Stimulated activated CD8-positive, alpha-beta memory T cell treated with anti-CD3 and anti-CD28 coated beads, Interleukin-7, amount 100 ng/mL, for 48 hours (primary cell): ENCODE data around the gene KCNC3.

ENCODE experiments used
- DNase-seq, 2 donors: peaks; one replicate each; pipeline ENCODE4 v3.0.0-alpha.2; 2020; ENCODE audit warnings: low read depth in 1 of 2; ENCODE audit errors: extremely low read depth in 1 of 2

KCNC3 gene

DNA sequence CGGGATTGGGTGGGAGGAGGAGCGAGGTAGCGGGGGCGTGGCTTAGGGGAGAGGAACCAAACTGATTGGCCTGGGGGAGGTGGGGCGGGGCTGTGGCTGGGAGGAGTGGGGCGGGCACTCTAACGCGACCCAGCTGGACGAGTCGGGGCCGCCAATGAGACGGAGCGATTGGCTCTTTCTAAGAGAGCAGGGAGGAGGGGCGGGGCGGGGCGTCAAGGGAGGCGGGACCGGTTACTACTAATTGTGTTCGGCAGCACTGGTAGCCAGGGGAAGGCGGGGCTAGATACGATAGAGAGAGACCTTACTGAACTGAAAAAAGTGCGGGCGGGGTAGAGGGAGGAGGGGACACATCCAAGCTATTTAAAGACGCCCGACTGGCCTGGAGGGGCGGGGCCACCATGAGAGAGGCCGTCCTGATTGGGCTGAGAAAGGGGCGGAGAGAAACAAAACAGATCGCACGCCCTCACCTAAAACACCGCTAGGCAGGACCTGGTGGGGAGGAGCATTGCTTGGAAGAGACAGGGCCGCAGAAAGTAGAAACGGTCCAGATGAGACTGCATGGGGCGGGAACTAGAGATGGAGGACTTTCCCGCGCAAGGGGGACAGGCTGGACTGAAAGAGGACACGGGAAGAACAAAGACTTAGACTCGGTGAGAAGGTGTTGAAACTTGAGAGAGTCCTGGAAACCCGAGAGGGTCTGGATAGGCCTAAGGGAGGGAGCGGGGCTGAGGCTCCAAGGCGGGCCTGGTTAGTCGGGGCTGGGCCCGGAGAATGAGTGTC lies at the start of gene KCNC3:
TSS of gene KCNC3 (minus strand) at position 232 of the 780 bp plus-strand sequence. CDS start 295 bp downstream, outside the sequence.
- DNase-seq, result peak; percentile 80 to 100

DNA sequence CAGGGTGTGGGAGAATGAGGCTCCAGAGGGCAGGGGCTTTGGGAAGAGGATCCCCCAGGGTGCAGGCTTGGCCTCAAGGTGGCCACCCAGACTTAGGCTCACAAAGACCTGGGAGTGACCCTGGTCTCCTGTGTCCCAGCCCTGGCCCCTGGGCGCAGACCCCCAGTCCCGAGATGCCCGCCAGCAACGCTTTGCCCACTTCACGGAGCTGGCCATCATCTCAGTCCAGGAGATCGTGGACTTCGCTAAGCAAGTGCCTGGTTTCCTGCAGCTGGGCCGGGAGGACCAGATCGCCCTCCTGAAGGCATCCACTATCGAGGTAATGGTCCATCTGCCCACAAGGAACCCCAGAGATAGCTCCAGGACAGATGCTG lies 49.7 kb upstream of the KCNC3 start:
- no peak for DNase-seq

DNA sequence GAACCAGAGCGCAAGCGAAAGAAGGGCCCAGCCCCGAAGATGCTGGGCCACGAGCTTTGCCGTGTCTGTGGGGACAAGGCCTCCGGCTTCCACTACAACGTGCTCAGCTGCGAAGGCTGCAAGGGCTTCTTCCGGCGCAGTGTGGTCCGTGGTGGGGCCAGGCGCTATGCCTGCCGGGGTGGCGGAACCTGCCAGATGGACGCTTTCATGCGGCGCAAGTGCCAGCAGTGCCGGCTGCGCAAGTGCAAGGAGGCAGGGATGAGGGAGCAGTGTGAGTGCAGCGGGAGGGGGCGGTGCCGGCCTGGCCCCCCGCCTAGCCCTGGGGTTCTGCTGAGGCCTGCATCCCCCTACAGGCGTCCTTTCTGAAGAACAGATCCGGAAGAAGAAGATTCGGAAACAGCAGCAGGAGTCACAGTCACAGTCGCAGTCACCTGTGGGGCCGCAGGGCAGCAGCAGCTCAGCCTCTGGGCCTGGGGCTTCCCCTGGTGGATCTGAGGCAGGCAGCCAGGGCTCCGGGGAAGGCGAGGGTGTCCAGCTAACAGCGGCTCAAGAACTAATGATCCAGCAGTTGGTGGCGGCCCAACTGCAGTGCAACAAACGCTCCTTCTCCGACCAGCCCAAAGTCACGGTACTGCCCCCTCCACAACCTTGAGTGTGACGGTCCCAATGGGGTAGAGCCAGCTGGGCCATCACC lies 49.1 kb upstream of the KCNC3 start:
- DNase-seq, result no peak

DNA sequence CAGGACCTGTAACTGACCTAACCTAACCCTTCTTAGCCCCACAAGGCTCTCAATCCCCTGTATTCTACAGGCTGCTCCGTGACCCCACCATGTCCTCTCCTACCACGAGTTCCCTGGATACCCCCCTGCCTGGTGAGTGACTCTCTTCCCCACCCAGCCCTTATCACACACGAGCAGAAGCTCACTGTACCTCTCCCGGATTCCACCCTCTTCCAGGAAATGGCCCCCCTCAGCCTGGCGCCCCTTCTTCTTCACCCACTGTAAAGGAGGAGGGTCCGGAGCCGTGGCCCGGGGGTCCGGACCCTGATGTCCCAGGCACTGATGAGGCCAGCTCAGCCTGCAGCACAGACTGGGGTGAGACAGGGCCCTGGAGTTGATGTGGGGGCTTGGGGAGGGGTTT lies 48.3 kb upstream of the KCNC3 start:
- no peak for DNase-seq

DNA sequence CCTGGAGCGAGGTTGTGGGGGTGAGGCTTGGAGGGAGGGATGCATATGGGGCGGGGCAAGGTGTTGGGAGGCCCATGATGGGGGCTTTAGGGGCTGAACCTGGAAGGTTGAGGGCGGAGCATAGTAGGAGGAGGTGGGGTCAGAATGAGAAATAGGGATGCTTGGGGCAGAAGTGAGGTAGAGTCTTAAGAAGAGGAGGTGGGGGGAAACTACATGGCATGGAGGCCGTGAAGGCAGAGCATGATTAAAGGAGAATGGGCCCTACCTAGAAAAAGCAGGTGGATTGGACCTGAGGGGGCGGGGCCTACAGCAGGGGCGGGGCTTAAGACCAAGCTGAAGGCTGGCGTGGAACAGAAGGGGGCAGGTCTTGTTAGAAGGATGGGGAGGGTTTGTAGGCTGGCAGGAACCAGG lies 47.9 kb upstream of the KCNC3 start:
- peak in 1 of 2 donors; percentile 40 for DNase-seq

DNA sequence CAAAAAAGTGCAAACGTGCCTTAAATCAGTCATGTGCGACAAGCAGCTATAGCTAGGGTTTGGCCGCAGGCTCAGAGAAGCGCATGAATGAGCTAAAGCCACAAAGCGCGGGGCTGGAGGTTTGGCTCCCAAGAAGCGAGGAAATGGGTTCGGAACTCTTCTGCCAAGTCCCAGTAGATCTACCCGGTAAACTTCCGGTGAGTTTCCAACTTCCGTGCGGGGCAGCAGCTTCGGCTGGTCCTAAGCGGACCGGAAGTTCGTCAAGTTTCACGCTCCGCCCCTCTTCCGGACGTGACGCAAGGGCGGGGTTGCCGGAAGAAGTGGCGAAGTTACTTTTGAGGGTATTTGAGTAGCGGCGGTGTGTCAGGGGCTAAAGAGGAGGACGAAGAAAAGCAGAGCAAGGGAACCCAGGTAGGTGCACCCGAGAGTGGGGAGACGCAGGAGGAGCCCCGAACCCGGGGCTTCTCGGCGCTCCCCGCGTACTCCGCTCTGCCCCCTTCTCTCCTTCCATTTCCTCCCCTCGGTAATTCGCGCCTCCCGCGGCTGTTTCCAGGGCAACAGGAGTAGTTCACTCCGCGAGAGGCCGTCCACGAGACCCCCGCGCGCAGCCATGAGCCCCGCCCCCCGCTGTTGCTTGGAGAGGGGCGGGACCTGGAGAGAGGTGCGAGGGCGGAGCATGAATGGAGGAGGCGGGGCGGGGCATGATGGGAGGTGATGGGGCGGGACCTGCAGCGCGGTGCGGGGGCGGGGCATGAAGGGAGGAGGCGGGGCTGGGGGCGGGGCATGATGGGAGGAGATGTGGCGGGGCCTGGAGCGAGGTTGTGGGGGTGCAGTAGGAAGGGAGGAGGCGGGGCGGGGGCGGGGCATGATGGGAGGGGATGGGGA lies 47.2 kb upstream of the KCNC3 start, which contains the start of gene NR1H2:
TSS of gene NR1H2 (plus strand) at position 292 of the 885 bp plus-strand sequence. CDS start 1,149 bp downstream, outside the sequence.
- peak; percentile 87 to 88 for DNase-seq

DNA sequence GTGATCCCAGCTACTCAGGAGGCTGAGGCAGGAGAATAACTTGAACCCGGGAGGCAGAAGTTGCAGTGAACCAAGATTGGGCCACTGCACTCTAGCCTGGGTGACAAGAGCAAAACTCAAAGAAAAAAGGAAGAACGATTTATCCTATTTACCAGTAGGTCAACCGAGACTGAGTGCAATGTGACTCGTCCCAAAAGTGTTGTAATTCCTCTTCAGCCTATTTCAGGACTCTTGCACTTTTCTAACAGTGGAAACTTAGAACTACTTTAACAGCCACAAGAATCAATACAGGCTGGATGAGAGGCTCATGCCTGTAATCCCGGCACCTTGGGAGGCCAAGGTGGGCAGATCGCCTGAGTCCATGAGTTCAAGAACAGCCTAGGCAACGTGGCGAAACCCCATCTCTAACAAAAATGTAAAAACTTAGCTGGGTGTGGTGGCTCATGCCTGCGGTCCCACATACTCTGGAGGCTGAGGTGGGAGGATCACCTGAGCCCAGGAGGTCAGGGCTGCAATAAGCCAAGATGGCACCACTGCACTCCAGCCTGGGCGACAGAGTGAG lies 42.8 kb upstream of the KCNC3 start:
- no peak for DNase-seq

DNA sequence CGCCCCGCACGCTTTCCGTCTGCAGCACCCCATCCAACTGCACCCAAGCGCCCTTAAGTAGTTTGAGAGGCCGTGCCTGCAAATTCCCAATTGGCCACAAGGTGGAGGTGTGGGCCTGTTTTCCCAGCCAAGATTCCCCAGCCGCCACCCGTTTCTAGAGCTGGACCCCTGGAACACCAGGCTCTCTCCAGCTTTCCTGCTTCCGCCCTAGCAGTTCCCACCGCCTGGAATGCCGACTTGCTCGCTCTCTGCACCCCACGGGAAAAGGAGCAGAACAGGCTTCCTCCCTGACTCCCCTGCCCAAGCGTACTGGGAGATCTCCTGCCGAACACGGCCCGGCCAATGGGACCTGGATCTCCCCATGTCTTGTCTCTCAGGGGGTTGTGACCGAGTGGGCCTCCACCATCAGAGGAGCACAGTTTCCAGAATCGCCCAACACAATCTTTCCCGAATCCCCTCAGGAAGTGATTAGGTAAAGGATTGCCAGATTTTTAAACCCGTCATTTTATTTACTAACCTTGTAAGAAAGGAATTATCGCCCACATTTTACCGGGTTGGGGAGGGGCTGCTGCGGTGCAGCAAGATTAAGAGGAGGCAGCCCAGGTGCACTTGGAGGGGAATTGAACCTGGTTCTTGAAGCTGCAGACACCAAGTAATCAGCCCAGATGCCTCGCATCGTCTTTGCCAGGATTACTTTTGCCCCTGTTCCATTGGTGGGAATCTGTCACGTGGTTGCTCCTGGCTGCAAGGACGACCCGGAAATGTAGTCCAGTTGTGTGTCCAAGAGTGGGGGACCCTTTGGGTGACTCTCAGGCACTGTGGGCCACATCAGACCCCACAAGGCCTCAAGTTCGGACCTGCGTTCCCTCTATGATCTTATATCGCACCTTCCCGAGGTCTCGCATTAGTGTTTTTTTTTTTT lies 39.7 kb upstream of the KCNC3 start:
- DNase-seq, result peak in 1 of 2 donors; percentile 64

DNA sequence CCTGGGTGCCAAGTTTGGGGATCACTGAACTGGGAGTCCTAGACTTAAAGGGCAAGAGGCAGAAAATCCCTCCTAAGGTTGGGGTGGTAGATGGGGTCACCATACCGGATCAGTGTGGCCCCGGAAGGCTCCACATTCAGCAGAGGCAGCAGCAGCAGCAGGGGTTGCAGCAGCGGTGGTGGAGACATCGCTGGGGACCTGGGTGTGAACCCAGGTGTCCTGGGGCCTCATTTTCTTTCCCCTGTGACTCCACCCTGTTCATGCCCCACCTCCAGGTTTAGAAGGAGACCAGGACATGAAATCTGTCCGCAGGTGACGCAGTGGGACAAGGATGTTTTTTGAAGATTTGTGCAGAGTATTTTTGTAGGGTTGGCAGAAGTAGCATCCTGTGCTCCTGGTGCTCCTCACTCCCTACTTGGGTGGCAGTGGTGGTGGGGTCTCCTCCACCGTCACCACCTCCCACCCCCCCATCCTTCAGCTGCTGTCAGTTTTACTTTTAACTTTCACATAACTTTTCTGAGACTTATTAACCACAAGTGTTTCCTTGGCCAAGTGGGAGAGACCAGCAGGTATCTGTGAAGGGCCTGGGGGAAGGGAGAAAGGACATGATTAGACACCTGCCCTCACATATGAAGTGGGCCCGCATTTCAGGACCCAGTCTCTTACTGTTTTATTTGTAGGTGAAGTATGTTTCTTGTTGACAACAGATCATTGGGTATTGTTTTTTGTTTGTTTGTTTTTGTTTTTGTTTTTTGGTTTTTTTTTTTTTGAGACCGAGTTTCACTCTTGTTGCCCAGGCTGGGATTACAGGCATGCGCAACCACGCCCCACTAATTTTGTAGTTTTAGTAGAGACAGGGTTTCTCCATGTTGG lies 36.5 kb upstream of the KCNC3 start, which contains the start of gene NAPSA:
TSS of gene NAPSA (minus strand) at position 206 of the 873 bp plus-strand sequence. CDS start at position 188, 18 bp downstream.
- DNase-seq, result no peak

DNA sequence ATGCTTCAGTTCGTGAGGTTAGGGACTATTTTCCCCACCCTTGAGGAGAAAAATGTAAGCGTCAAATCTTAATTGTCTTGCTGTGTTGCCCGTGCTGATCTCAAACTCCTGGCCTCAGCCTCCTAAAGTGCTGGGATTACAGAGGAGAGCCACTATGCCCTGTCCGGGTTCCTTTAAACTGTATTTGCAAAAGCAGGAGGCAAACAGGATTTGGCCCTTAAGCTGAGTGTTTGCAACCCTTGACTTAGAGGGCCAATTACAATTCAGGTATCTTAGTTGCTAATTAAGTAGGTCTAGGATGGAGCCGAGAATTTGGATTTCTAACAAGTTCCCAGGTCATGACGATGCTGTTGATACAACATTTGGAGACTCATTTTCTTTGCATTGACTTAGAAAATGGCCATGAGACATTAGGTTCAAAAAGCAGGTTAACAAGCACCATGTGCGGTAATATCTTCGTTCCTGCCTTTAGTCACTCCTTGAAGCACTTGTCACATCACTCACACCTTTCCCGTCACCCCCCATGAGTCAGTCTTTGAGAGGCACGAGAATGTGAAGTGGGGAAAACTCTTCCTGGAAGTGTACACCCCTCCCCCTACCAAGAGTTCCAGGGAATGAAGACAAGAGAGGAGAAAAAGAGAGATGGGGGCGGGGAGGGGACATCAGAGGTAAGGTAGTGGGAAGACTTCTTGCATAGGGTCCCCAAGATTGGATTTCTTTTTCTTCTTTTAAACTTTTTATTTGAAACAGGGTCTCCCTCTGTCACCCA lies 33.7 kb upstream of the KCNC3 start:
- peak in 1 of 2 donors; percentile 74 for DNase-seq

DNA sequence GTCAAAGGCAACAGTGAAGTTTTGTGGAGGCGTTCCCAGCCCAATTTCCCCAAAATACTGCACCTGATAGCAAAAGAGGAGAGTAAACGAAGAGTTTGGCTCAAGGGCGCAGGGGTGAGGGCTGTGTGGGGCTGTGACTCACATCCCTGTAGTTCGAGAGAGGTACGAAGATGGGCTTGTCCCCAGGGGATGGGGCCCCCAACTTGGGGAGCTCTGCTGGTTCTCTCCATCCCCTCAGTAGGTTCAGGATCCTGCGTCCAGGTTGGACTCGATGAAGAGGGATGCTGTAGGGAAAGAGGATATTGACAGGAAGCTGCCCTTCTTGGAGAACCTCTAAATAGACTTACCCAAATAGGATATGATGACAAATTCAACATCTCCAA lies 32.8 kb upstream of the KCNC3 start:
- DNase-seq, result no peak

DNA sequence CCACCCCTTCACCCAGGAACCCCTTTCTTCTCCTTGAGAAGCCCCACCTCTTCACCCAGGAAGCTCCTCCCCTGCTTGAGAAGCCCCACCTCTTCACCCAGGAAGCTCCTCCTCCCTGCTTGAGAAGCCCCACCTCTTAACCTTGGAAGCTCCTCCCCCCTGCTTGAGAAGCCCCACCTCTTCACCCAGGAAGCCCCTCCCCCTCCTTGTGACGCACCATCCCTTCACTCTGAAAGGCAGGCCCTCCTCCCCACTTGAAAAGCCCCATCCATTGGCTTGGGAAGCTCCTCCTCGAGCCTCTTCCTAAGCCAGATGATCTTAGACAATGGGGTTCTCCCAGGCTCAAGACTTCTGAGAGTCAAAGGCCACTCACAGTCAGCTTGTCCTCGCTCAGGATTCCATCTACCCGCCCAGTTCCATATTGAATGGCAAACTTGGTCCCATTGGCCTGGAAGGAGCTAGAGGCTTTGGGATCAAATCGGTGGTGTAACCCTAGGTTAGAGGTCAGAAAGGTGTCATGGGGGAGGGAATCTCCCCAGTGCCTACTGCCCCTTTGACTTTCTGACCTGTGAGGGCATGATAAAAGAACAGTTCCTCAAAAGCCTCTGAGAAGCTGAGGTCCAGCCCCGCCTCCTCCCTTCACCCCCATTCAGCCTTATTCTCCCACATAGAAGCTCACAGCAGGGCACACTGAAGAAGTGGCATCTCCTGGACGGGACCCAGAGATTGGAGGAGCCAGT lies 32.3 kb upstream of the KCNC3 start:
- DNase-seq, result peak in 1 of 2 donors; percentile 36

DNA sequence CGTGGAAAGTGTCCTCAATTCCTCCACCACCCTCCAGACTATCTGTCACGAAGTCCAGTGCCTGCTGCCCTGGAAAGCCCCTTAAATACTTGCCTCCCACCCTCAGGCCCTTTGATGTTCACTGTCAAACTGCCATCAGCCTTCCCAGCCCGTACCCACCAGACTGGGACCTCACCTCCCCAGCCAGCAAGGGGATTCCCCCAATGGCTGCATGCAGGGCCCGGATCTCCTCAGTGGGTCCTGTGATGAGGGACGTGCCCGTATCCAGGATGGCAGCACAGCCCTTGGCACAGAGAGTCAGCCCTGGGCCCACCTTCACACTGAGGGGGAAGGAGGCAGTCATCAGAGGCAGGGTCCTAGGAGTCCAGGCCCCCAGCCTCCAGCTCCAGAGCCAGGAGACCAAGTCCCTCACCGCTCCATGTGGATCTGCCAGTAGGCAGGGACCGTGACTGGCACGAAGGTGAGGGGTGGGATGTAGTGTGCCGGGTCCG lies 30.2 kb upstream of the KCNC3 start:
- no peak for DNase-seq

DNA sequence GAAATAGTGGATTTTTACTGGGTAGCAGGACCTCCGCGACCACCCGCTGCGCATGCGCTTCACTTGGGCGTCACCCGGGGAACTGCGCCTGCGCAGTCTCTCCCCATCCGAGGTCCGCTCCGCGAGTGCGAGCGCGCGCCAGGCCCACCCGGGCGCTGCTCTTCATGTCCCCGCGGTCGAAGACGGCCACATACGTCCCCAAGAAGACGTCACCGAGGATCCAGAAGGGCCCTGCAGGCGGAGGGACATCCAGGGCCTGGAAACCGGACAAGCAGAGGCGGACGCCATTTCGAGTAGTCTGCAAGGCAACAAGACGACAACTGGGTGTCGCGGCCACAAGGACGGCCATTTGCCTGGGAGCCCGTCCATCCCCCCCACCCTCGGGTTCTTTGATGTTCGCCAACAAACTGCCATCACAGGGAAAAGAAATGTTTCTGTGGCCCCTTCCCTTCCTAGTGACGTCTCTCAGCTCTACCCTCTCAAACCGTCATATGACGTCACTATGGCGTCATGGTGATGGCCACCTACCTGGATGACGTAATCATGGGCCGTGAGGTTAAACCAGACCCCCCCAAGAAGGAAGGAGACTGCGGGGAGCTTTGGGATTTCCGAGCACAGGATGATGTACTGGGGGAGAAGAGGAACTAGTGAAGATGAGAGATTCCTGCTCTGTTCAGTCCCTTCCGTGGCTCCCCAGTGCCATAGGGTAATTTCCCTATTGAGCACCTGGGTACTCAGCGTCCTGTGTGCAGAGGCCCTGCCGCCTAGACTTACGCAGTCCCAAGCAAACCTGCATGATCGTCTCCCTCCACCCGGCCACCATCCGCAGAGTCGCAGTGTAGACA lies 29.5 kb upstream of the KCNC3 start:
- peak in 1 of 2 donors; percentile 54 for DNase-seq

DNA sequence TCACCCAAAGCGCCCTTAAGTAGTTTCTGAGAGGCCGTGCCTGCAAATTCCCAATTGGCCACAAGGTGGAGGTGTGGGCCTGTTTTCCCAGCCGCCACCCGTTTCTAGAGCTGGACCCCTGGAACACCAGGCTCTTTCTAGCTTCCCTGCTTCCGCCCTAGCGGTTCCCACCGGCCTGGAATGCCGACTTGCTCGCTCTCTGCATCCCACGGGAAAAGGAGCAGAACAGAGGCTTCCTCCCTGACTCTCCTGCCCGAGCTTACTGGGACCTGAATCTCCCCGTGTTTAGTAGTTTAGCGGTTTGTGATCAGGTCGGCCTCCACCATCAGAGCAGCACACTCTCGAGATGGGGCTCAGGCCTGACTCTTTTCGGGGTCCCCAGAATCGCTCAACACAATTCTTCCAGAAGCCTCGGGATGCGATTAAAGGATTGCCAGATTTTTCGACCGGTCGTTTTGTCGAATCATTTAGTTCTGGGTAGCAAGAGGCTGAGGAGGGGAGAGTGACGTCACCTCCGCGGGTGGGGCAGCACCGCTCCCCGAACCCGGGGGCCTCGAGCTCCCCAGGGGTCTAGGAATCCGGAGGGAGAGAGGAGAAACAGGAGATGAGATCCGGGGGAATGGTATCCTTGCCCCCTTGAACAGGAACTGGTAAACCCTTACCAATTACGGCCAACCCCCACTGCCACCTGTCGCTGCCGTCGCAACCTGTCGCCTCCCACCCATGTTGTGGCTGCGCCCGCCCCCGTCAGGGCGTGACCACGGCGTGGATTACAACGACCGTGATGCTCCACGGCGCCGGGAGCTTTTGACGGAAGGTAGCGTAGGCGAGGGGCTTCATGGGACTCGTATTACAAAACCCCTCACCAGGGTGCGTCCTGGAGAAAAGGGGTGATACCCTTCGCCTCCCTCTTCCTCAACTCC lies 28.3 kb upstream of the KCNC3 start:
- peak; percentile 74 to 88 for DNase-seq
